PFSK-1 (cell line): ENCODE data around the gene NMB.

ENCODE experiments used
- FOXP2 ChIP-seq: optimal IDR thresholded peaks from 2 replicates; pipeline ENCODE3; 2011; ENCODE audit warnings: borderline replicate concordance, control low read depth, inconsistent platforms; ENCODE audit not compliant: insufficient read depth; ENCODE audit errors: extremely low read length, extremely low read depth
- POLR2AphosphoS5 ChIP-seq: IDR thresholded peaks from 2 replicates; pipeline ENCODE4 v1.6.1; 2012; ENCODE audit warnings: low read depth, mild to moderate bottlenecking, control low read depth, low read length, moderate library complexity
- REST ChIP-seq, 2 experiments: IDR thresholded peaks; 2 replicates each; pipeline versions ENCODE4 v1.6.1 to v1.8.0; 2011 to 2012; ENCODE audit warnings: low read depth in 2 of 2, low read length in 2 of 2, control low read depth in 1 of 2, inconsistent platforms in 1 of 2, mild to moderate bottlenecking in 1 of 2, moderate library complexity in 1 of 2; ENCODE audit not compliant: insufficient read depth in 1 of 2
- SIN3A ChIP-seq: IDR thresholded peaks from 2 replicates; pipeline ENCODE4 v1.6.1; 2012; ENCODE audit warnings: mild to moderate bottlenecking, low read length, moderate library complexity, borderline replicate concordance; ENCODE audit not compliant: insufficient read depth
- TAF1 ChIP-seq: IDR thresholded peaks from 2 replicates; pipeline ENCODE4 v1.6.1; 2012; ENCODE audit warnings: low read length, control low read depth, borderline replicate concordance; ENCODE audit not compliant: insufficient read depth

NMB gene

GRCh38 chr15:84634228-84634837, 23.7 kb downstream of the NMB start:
- TF ChIP-seq TAF1 = no peak
- TF ChIP-seq REST (IDR thresholded peaks at IDR 0.05; ENCODE audit: insufficient read depth in 1 of 2, low read depth in 2 of 2, low read length in 2 of 2) = no peak
- TF ChIP-seq FOXP2 = no peak

- TF ChIP-seq FOXP2 = peak; percentile 51
- TF ChIP-seq SIN3A = no peak
Observed at GRCh38 chr15:84633311-84634227, 24.4 kb downstream of the NMB start.

GRCh38 chr15:84631706-84632272, 26.2 kb downstream of the NMB start:
- TF ChIP-seq FOXP2 = no peak
- no peak for TF ChIP-seq REST (IDR thresholded peaks at IDR 0.05; ENCODE audit: insufficient read depth in 1 of 2, low read depth in 2 of 2, low read length in 2 of 2)
- no peak for TF ChIP-seq SIN3A
- TF ChIP-seq POLR2AphosphoS5 = no peak
- TF ChIP-seq TAF1 = no peak

- TF ChIP-seq SIN3A (no peak), REST (IDR thresholded peaks at IDR 0.05; ENCODE audit: insufficient read depth in 1 of 2, low read depth in 2 of 2, low read length in 2 of 2) (no peak), TAF1 (no peak), FOXP2 (no peak), POLR2AphosphoS5 (no peak)
Observed at GRCh38 chr15:84629033-84629432, 29.0 kb downstream of the NMB start.

GRCh38 chr15:84625123-84625522, 32.9 kb downstream of the NMB start:
- no peak for TF ChIP-seq FOXP2
- TF ChIP-seq SIN3A = no peak
- TF ChIP-seq POLR2AphosphoS5 = no peak
- TF ChIP-seq REST (IDR thresholded peaks at IDR 0.05; ENCODE audit: insufficient read depth in 1 of 2, low read depth in 2 of 2, low read length in 2 of 2) = no peak
- no peak for TF ChIP-seq TAF1
